Neuronal stem cell (in vitro differentiated cells): ENCODE data around the gene MAG.

Experiments
- DNase-seq: peaks from one replicate; pipeline ENCODE4 v3.0.0-alpha.2; 2013; ENCODE audit warnings: low spot score
- H2AFZ ChIP-seq: one replicate; pipeline ENCODE4 v1.6.1; 2013; ENCODE audit warnings: mild to moderate bottlenecking, low read length, inconsistent platforms
- H2AK5ac ChIP-seq: 2 replicates; pipeline ENCODE4 v1.6.1; 2013; ENCODE audit warnings: low read depth, mild to moderate bottlenecking, inconsistent platforms, low read length, moderate library complexity, mixed read lengths
- H2BK120ac ChIP-seq: 2 replicates; pipeline ENCODE4 v1.6.1; 2013; ENCODE audit warnings: low read depth, mild to moderate bottlenecking, inconsistent platforms, low read length, moderate library complexity, mixed read lengths
- H2BK12ac ChIP-seq: one replicate; pipeline ENCODE4 v1.6.1; 2013; ENCODE audit warnings: low read length, inconsistent platforms
- H2BK15ac ChIP-seq: 2 replicates; pipeline ENCODE4 v1.6.1; 2013; ENCODE audit warnings: mild to moderate bottlenecking, low read length, inconsistent platforms, mixed read lengths
- H2BK5ac ChIP-seq: one replicate; pipeline ENCODE4 v1.6.1; 2013; ENCODE audit warnings: inconsistent platforms, mild to moderate bottlenecking, low read length, moderate library complexity
- H3K14ac ChIP-seq: one replicate; pipeline ENCODE4 v1.6.1; 2013; ENCODE audit warnings: low read length, inconsistent platforms
- H3K18ac ChIP-seq: 2 replicates; pipeline ENCODE4 v1.6.1; 2013; ENCODE audit warnings: low read length, inconsistent platforms
- H3K23ac ChIP-seq: 2 replicates; pipeline ENCODE4 v1.6.1; 2013; ENCODE audit warnings: low read depth, mild to moderate bottlenecking, mixed read lengths, low read length, inconsistent platforms; ENCODE audit not compliant: poor library complexity
- H3K27ac ChIP-seq: replicated peaks from 3 replicates; pipeline ENCODE4 v1.5.1; 2013; ENCODE audit warnings: low read length, inconsistent platforms
- H3K27me3 ChIP-seq, 3 experiments: 2 replicates each; pipeline ENCODE4 v1.6.1; 2013; ENCODE audit warnings: low read length in 3 of 3, mild to moderate bottlenecking in 2 of 3, inconsistent platforms in 1 of 3, low read depth in 1 of 3, mixed read lengths in 1 of 3, moderate library complexity in 1 of 3; ENCODE audit not compliant: control insufficient read depth in 3 of 3, insufficient read depth in 3 of 3
- H3K36me3 ChIP-seq, 2 donors: replicated peaks in 1 of 2; 2 replicates each; pipeline ENCODE4 v1.6.1; 2013; ENCODE audit warnings: low read length in 2 of 2; ENCODE audit not compliant: control insufficient read depth in 2 of 2, insufficient read depth in 2 of 2
- H3K4ac ChIP-seq: 2 replicates; pipeline ENCODE4 v1.6.1; 2013; ENCODE audit warnings: inconsistent platforms, mild to moderate bottlenecking, low read length, moderate library complexity
- H3K4me1 ChIP-seq, 2 donors: 1 replicate in 1 of 2; 2 replicates in 1 of 2; pipeline ENCODE4 v1.6.1; 2013; ENCODE audit warnings: low read length in 2 of 2, low read depth in 1 of 2; ENCODE audit not compliant: control insufficient read depth in 2 of 2, insufficient read depth in 1 of 2
- H3K4me2 ChIP-seq: one replicate; pipeline ENCODE4 v1.6.1; 2013; ENCODE audit warnings: mild to moderate bottlenecking, low read length, inconsistent platforms; ENCODE audit not compliant: insufficient read depth, poor library complexity, severe bottlenecking
- H3K4me3 ChIP-seq, 2 donors: 2 replicates each; pipeline ENCODE4 v1.5.1; 2013; ENCODE audit warnings: low read length in 2 of 2, mild to moderate bottlenecking in 2 of 2, inconsistent platforms in 1 of 2, moderate library complexity in 1 of 2
- H3K79me1 ChIP-seq: one replicate; pipeline ENCODE4 v1.6.1; 2013; ENCODE audit warnings: low read depth, mild to moderate bottlenecking, inconsistent platforms, low read length, moderate library complexity
- H3K9ac ChIP-seq: one replicate; pipeline ENCODE4 v1.6.1; 2013; ENCODE audit warnings: mild to moderate bottlenecking, low read depth, low read length, inconsistent platforms; ENCODE audit not compliant: poor library complexity
- H3K9me3 ChIP-seq, 2 donors: replicated peaks in 1 of 2; 2 replicates each; pipeline versions ENCODE3 to v1.6.1; 2013; ENCODE audit warnings: low read length in 2 of 2, mild to moderate bottlenecking in 2 of 2, inconsistent platforms in 1 of 2, low read depth in 1 of 2, mixed read lengths in 1 of 2, moderate library complexity in 1 of 2; ENCODE audit not compliant: control insufficient read depth in 2 of 2, insufficient read depth in 1 of 2
- H4K8ac ChIP-seq: one replicate; pipeline ENCODE4 v1.6.1; 2013; ENCODE audit warnings: low read depth, mild to moderate bottlenecking, inconsistent platforms, low read length, moderate library complexity
- H4K91ac ChIP-seq: one replicate; pipeline ENCODE4 v1.6.1; 2013; ENCODE audit warnings: low read length, low read depth, mild to moderate bottlenecking, inconsistent platforms; ENCODE audit not compliant: poor library complexity
- WGBS, 2 donors: extraction: QIAGEN DNeasy Blood & Tissue Kit; methylation state at CpG; one replicate each; pipeline ENCODE4 v1.1.7; 2013; ENCODE audit warnings: missing lambda C conversion rate in 2 of 2, mixed read lengths in 1 of 2; ENCODE audit not compliant: insufficient read length in 2 of 2, insufficient replicate concordance in 1 of 2; ENCODE audit errors: extremely low coverage in 2 of 2; 5-methylcytosine and 5-hydroxymethylcytosine counted together

Gene MAG

DNA sequence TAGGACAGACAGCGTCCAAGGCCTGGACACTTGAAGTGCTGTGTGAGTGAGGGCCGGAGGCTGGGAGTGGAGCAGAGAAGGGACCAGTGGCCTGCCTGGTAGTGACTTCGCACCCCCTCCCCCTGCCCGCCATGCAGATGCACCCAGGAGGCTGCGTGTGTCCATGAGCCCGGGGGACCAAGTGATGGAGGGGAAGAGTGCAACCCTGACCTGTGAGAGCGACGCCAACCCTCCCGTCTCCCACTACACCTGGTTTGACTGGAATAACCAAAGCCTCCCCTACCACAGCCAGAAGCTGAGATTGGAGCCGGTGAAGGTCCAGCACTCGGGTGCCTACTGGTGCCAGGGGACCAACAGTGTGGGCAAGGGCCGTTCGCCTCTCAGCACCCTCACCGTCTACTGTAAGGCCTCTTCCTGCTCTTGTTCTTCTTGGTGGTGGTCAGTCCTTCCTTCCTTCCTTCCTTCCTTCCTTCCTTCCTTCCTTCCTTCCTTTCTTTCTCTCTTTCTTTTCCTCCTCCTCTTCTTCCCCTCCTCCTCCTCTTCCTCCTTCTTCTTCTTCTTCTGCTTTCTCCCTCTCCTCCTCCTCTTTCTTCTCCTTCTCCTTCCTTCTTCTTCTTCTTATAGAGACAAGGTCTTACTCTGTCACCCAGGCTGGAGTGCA lies 49.7 kb downstream of the MAG start:
- H3K23ac ChIP-seq: no peak overlapping the region
- peaks cover 0 to 2% of the 10 kb centered on the region in 2 donors for H3K9me3 ChIP-seq
- H2AFZ ChIP-seq: no peak overlapping the region
- H3K18ac ChIP-seq: no peak overlapping the region
- no peak overlapping the region for H2BK120ac ChIP-seq
- DNase-seq: no peak
- no peak overlapping the region for H3K4ac ChIP-seq
- no peaks in the 10 kb centered on the region for H3K4me1 ChIP-seq
- no peak overlapping the region for H3K4me3 ChIP-seq
- H3K14ac ChIP-seq: peak overlapping the region; percentile 31
- H3K4me2 ChIP-seq: no peak overlapping the region
- H4K91ac ChIP-seq: no peak overlapping the region
- no peak overlapping the region for H2BK5ac ChIP-seq
- peak overlapping the region; percentile 42 for H2AK5ac ChIP-seq
- H3K9ac ChIP-seq: no peak overlapping the region
- no peak overlapping the region for H2BK12ac ChIP-seq
- WGBS, 2 donors: no CpG with 5 or more reads among the region's 14 CpGs
- no peak overlapping the region for H4K8ac ChIP-seq
- H3K27me3 ChIP-seq: peaks cover 0 to 25% (median 0%) of the 10 kb centered on the region in 3 experiments
- H3K36me3 ChIP-seq: no peaks in the 10 kb centered on the region
- H2BK15ac ChIP-seq: no peak overlapping the region
- H3K79me1 ChIP-seq: no peaks in the 10 kb centered on the region
- H3K27ac ChIP-seq: no peak overlapping the region

DNA sequence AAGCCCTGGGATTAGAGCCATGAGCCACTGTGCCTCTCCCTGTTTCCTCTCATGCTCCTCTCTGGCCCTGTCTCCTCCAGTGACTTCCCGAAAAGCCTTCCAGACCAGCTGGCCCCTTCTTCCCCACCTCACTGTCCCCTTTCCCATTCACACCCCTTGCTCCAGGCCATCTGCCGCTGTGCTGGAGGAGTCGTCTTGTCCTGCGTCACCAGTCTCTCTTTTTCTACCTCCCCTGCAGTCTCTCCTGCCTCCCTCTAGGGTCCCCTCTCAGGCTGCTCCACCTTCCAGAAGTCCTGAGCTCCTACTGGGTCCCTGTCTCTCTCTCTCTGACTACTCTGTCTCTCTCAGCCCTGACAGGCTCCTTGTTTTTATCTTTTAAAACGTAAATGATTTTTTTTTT lies 50.5 kb downstream of the MAG start:
- Histone ChIP-seq H3K9ac (no peak overlapping the region), H3K4me2 (no peak overlapping the region), H3K36me3 (no peaks in the 10 kb centered on the region), H3K27me3 (peaks cover 0 to 30% (median 0%) of the 10 kb centered on the region in 3 experiments), H2BK12ac (no peak overlapping the region), H2BK5ac (peak overlapping the region; percentile 82), H3K14ac (no peak overlapping the region), H3K4me3 (no peak overlapping the region), H3K18ac (no peak overlapping the region), H4K8ac (no peak overlapping the region), H3K27ac (no peak overlapping the region), H2AFZ (no peak overlapping the region), H2BK120ac (no peak overlapping the region), H3K9me3 (peaks cover 0 to 2% of the 10 kb centered on the region in 2 donors), H3K23ac (no peak overlapping the region), H3K4ac (no peak overlapping the region), H4K91ac (no peak overlapping the region), H2BK15ac (no peak overlapping the region), H2AK5ac (no peak overlapping the region), H3K79me1 (no peaks in the 10 kb centered on the region), H3K4me1 (no peaks in the 10 kb centered on the region)
- WGBS, 2 donors: no CpG with 5 or more reads among the region's 5 CpGs
- DNase-seq: no peak

DNA sequence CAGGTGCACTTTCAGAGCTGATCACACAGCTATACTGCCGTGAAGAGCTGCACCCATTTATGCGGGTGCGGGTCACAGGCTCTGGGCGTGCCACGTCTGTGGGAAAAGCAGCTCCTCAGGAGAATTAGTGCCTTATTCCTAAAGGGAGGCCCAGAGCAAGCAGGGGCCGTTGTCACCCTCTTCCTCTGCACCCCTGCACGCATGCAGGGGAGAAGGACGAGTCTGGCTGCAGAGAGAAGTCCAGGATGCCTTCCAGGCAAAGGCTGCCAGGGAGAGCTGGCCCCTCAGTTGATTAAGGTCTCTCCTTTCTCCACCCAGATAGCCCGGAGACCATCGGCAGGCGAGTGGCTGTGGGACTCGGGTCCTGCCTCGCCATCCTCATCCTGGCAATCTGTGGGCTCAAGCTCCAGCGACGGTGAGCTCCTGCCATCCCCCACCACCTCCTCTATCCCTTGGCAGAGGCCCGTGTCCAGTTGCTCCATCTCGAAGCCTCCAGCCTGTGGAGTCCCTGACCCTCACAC lies 52.6 kb downstream of the MAG start:
- Histone ChIP-seq H3K27ac (no peak overlapping the region), H3K4me1 (no peaks in the 10 kb centered on the region), H3K27me3 (peaks cover 0 to 48% (median 2%) of the 10 kb centered on the region in 3 experiments), H3K14ac (no peak overlapping the region), H3K9ac (peak overlapping the region; percentile 55), H2AK5ac (peak overlapping the region; percentile 51), H2AFZ (no peak overlapping the region), H2BK15ac (no peak overlapping the region), H3K79me1 (no peaks in the 10 kb centered on the region), H3K36me3 (no peaks in the 10 kb centered on the region), H3K4me2 (no peak overlapping the region), H3K4ac (no peak overlapping the region), H2BK120ac (no peak overlapping the region), H3K9me3 (peaks cover 0 to 2% of the 10 kb centered on the region in 2 donors), H4K91ac (peak overlapping the region; percentile 69), H2BK12ac (no peak overlapping the region), H4K8ac (no peak overlapping the region), H2BK5ac (no peak overlapping the region), H3K23ac (no peak overlapping the region), H3K4me3 (no peak overlapping the region), H3K18ac (peak overlapping the region; percentile 16)
- no peak for DNase-seq
- WGBS, 2 donors: no CpG with 5 or more reads among the region's 17 CpGs

DNA sequence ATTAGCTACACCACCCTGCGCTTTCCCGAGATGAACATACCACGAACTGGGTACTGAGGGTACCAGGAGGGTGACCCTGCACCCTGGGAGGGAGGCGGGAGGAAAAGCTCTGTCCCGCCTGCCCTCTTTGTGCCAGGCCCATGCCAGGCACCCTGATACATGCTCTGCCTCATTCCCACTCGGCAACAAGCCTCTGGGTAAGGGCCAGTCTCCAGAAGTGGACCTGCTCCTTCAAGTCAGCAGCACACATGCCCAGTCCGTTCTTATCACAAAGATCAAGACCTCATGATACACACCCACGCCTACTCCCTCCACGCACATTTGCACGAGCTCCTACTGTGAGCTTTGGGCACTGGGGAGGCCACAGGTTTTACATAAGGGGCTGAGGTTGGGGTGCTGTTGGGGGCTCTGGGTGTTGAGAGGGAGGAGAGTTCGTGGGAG lies 53.7 kb downstream of the MAG start:
- peaks cover 0 to 2% of the 10 kb centered on the region in 2 donors for H3K9me3 ChIP-seq
- H3K4ac ChIP-seq: no peak overlapping the region
- WGBS, 2 donors: no CpG with 5 or more reads among the region's 11 CpGs

More for the DNA sequence above, 53.7 kb downstream of the MAG start:
- no peaks in the 10 kb centered on the region for H3K36me3 ChIP-seq
- no peak overlapping the region for H3K4me2 ChIP-seq
- H2AK5ac ChIP-seq: no peak overlapping the region
- no peak for DNase-seq
- H3K14ac ChIP-seq: no peak overlapping the region
- H3K27ac ChIP-seq: no peak overlapping the region
- no peak overlapping the region for H4K8ac ChIP-seq
- H3K9ac ChIP-seq: no peak overlapping the region
- no peak overlapping the region for H2BK12ac ChIP-seq
- peak overlapping the region; percentile 44 for H3K18ac ChIP-seq
- no peak overlapping the region for H2BK120ac ChIP-seq
- no peak overlapping the region for H2BK15ac ChIP-seq
- peaks cover 0 to 52% (median 4%) of the 10 kb centered on the region in 3 experiments for H3K27me3 ChIP-seq
- H3K79me1 ChIP-seq: no peaks in the 10 kb centered on the region
- no peak overlapping the region for H3K4me3 ChIP-seq
- H2AFZ ChIP-seq: no peak overlapping the region
- H4K91ac ChIP-seq: no peak overlapping the region
- peak overlapping the region; percentile 57 for H3K23ac ChIP-seq
- H3K4me1 ChIP-seq: no peaks in the 10 kb centered on the region
- H2BK5ac ChIP-seq: peak overlapping the region; percentile 11
